Nephron progenitor cell (in vitro differentiated cells): ENCODE results near the gene OR8B12.
A peak's percentile ranks its signal among the peaks of the same experiment; 100 is the strongest.

Source experiments
- DNase-seq: peaks from one replicate; pipeline ENCODE4 v3.0.0; 2021
- H3K27ac Mint-ChIP-seq: 2 replicates; pipeline ENCODE4 v1.8.0; 2021; ENCODE audit warnings: mild to moderate bottlenecking, moderate library complexity, mixed read lengths
- H3K27me3 Mint-ChIP-seq: 2 replicates; pipeline ENCODE4 v1.8.0; 2021; ENCODE audit warnings: mild to moderate bottlenecking, low read depth, mixed read lengths; ENCODE audit not compliant: poor library complexity
- H3K36me3 Mint-ChIP-seq: 2 replicates; pipeline ENCODE4 v1.8.0; 2021; ENCODE audit warnings: low read depth, mixed read lengths
- H3K4me1 Mint-ChIP-seq: 2 replicates; pipeline ENCODE4 v1.8.0; 2021; ENCODE audit warnings: mixed read lengths
- H3K4me3 Mint-ChIP-seq: 2 replicates; pipeline ENCODE4 v1.8.0; 2021; ENCODE audit warnings: mild to moderate bottlenecking, moderate library complexity, mixed read lengths
- H3K9me3 Mint-ChIP-seq: 2 replicates; pipeline ENCODE4 v1.8.0; 2021; ENCODE audit warnings: mild to moderate bottlenecking, moderate library complexity, mixed read lengths
- TF ChIP-seq, protein P1 (sequence below): fragments of 200-600 bp; sonication (generic); IDR thresholded peaks from 2 replicates; pipeline ENCODE4 v1.5.0; 2021; ENCODE audit warnings: antibody characterized with exemption

The OR8B12 gene, protein sequence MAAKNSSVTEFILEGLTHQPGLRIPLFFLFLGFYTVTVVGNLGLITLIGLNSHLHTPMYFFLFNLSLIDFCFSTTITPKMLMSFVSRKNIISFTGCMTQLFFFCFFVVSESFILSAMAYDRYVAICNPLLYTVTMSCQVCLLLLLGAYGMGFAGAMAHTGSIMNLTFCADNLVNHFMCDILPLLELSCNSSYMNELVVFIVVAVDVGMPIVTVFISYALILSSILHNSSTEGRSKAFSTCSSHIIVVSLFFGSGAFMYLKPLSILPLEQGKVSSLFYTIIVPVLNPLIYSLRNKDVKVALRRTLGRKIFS

DNA sequence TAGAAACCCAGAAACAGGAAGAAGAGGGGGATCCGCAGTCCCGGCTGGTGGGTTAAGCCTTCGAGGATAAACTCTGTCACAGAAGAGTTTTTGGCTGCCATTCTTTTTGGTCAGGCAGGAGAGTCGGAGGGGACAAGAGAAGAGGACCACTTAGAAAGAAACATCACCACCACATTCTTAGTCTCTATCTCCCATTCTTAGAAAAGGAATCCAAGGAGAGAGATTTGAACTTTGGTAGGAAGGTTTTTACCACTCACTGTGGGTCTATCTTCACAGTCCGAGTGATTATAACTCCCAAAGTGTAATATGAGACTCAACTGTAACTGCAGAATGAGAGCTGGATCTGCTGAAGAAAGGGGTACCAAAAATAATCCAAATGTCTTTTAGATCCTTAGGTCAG lies at the start of gene OR8B12:
Gene OR8B12 (minus strand): TSS at position 101 of the 400 bp plus-strand sequence. CDS start 0 bp downstream, at position 101.
- H3K4me1 Mint-ChIP-seq = no peaks in the 10 kb centered on the region
- H3K27ac Mint-ChIP-seq = no peak within 1 kb of the TSS
- no peaks in the 10 kb centered on the region for H3K36me3 Mint-ChIP-seq
- H3K4me3 Mint-ChIP-seq = no peak within 1 kb of the TSS
- TF ChIP-seq, protein P1, sequence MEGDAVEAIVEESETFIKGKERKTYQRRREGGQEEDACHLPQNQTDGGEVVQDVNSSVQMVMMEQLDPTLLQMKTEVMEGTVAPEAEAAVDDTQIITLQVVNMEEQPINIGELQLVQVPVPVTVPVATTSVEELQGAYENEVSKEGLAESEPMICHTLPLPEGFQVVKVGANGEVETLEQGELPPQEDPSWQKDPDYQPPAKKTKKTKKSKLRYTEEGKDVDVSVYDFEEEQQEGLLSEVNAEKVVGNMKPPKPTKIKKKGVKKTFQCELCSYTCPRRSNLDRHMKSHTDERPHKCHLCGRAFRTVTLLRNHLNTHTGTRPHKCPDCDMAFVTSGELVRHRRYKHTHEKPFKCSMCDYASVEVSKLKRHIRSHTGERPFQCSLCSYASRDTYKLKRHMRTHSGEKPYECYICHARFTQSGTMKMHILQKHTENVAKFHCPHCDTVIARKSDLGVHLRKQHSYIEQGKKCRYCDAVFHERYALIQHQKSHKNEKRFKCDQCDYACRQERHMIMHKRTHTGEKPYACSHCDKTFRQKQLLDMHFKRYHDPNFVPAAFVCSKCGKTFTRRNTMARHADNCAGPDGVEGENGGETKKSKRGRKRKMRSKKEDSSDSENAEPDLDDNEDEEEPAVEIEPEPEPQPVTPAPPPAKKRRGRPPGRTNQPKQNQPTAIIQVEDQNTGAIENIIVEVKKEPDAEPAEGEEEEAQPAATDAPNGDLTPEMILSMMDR = no peak
- H3K9me3 Mint-ChIP-seq = no peaks in the 10 kb centered on the region
- DNase-seq = no peak
- H3K27me3 Mint-ChIP-seq = peaks cover 3% of the 10 kb centered on the region

DNA sequence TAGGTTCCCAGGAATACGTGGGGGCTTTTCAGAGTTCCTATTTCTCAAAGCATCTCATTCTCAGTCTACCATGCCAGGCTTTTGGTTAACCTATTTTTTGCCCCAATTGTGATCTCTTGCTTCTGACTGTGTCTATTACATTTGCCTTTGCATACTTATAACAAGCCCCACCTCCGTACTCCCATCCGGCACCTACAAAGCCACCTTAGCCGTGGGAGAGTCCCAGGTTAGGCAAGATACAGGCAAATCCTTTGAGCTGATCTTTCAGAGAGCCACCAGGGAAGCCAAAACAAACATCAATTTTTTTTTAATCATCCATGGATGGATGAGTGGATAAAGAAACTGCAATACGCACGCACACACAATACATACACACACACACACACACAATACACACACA lies 49.2 kb upstream of the OR8B12 start:
- no peak overlapping the region for H3K4me3 Mint-ChIP-seq

DNA sequence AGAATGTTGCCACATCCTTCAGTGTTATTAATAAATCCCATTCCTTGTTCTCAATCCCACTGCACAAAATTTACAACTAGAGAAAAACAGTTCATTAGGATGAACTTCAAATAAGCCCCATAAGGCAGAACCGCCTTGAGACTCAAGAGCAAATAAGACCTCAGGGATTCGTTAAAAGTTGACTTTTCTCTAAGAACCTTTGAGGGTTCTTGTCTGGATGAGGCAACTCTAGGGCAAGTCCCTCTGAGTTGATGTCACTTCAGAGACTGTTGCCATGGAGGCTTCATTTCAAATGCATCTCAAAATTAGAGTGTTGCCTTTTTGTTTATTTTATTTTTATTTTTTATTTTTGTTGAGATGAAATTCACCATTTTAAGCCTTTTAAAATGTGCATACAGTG lies 48.0 kb upstream of the OR8B12 start:
- H3K4me1 Mint-ChIP-seq = no peaks in the 10 kb centered on the region
- H3K4me3 Mint-ChIP-seq = no peak overlapping the region
- H3K27me3 Mint-ChIP-seq = peaks cover 4% of the 10 kb centered on the region
- DNase-seq = no peak
- TF ChIP-seq, protein P1 = no peak
- no peaks in the 10 kb centered on the region for H3K9me3 Mint-ChIP-seq
- H3K36me3 Mint-ChIP-seq = no peaks in the 10 kb centered on the region
- H3K27ac Mint-ChIP-seq = no peak overlapping the region

More for the DNA sequence above, 49.2 kb upstream of the OR8B12 start:
- no peaks in the 10 kb centered on the region for H3K4me1 Mint-ChIP-seq
- peaks cover 4% of the 10 kb centered on the region for H3K27me3 Mint-ChIP-seq
- H3K36me3 Mint-ChIP-seq = no peaks in the 10 kb centered on the region
- no peaks in the 10 kb centered on the region for H3K9me3 Mint-ChIP-seq
- no peak overlapping the region for H3K27ac Mint-ChIP-seq
- DNase-seq = no peak
- TF ChIP-seq, protein P1 = no peak

DNA sequence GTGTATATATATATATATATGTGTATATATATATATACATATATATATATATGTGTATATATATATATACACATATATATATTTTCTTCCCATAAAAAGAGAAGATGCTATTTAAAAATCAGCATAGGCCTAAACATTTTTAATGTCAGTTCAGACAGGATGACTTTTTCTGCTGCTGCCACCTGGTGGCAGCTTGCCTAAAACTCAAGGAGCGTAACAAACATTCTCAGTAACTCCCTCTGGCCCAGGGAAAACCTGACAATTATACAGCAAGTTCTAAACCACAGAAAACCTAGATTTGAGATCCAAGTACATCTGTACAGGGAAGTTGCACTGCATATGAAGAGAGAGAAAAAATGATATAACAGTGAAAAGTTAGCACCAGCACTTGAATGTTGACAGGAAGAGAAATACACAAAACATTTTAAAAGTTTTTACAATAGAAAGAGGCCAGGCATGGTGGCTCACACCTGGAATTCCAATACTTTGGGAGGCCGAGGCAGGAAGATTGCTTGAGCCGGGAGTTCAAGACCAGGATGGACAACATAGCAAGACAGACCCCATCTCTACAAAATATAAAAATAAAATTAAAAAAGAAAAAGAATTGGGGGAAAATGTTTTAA lies 42.9 kb upstream of the OR8B12 start:
- H3K36me3 Mint-ChIP-seq = no peaks in the 10 kb centered on the region
- H3K27me3 Mint-ChIP-seq = peaks cover 4% of the 10 kb centered on the region
- no peak overlapping the region for H3K4me3 Mint-ChIP-seq
- no peak overlapping the region for H3K27ac Mint-ChIP-seq
- TF ChIP-seq, protein P1 = peak; percentile 53
- no peaks in the 10 kb centered on the region for H3K9me3 Mint-ChIP-seq
- H3K4me1 Mint-ChIP-seq = peaks cover 14% of the 10 kb centered on the region
- DNase-seq = peak; percentile 67

DNA sequence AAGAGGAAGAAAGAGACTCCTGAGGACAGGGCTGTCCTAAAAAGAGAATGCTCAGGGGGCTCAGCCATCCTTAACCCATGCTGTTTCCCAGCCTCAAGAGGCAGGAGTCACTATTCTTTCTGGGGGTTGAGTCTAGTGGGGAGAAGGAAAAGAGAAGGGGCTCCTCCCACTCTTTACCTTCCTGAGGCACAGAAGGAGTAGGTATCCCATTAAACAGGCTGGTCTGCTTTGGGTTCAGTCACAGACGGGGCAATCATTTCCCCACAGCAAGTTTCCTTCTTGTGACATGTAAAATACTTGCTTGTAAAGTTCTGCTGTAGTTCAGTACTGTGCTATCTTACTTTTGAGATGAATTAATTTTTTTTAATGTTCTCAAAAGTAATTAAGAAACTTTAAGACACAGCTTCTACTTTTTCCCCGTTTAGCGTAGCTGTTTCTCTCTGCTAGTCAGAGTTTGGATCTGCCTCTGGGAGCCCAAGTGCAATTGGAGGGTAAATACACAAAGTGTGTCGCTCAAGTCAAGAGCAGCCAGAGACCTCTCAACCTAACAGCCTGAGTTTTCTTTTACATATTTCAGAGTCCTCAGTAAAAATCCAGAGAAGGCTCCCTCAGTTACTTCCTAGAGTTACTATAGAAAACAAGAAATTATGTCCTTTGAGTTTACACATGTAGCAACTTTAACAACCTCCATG lies 41.4 kb upstream of the OR8B12 start:
- Mint-ChIP-seq H3K36me3 (no peaks in the 10 kb centered on the region), H3K27me3 (peaks cover 4% of the 10 kb centered on the region), H3K9me3 (no peaks in the 10 kb centered on the region), H3K4me3 (no peak overlapping the region), H3K27ac (no peak overlapping the region), H3K4me1 (peaks cover 17% of the 10 kb centered on the region)
- TF ChIP-seq, protein P1 = no peak
- DNase-seq = no peak
